ENCODE data around the gene RBMS1.
"Not testable (repeated sequence)": the region's sequence is repeated elsewhere in the genome, so short reads cannot be mapped to it uniquely, and the experiment has no call there.

RBMS1 gene

GRCh38 chr2:160380000-160380570, 113.5 kb downstream of the RBMS1 start:
- no peak for DNase-seq (ENCODE audit: low read depth)

- DNase-seq (ENCODE audit: low read depth) = no peak
Measured at GRCh38 chr2:160379399-160379798, 114.2 kb downstream of the RBMS1 start.

GRCh38 chr2:160377204-160377995, 116.2 kb downstream of the RBMS1 start:
- no peak for DNase-seq (ENCODE audit: low read depth)

GRCh38 chr2:160376576-160376975, 117.0 kb downstream of the RBMS1 start:
- DNase-seq (ENCODE audit: low read depth) = no peak

GRCh38 chr2:160375802-160376469, 117.7 kb downstream of the RBMS1 start:
- no peak for DNase-seq (ENCODE audit: low read depth)

GRCh38 chr2:160375037-160375436, 118.6 kb downstream of the RBMS1 start:
- no peak for DNase-seq (ENCODE audit: low read depth)

GRCh38 chr2:160373666-160374065, 119.9 kb downstream of the RBMS1 start:
- no peak for DNase-seq (ENCODE audit: low read depth)

- DNase-seq (ENCODE audit: low read depth) = no peak
Measured at GRCh38 chr2:160373263-160373662, 120.3 kb downstream of the RBMS1 start.

GRCh38 chr2:160372585-160372984, 121.0 kb downstream of the RBMS1 start:
- DNase-seq (ENCODE audit: low read depth) = no peak

GRCh38 chr2:160372010-160372356, 121.6 kb downstream of the RBMS1 start:
- no peak for DNase-seq (ENCODE audit: low read depth)

GRCh38 chr2:160371251-160372009, 122.2 kb downstream of the RBMS1 start:
- no peak for DNase-seq (ENCODE audit: low read depth)

GRCh38 chr2:160368988-160369930, 124.3 kb downstream of the RBMS1 start:
- no peak for DNase-seq (ENCODE audit: low read depth)

GRCh38 chr2:160367887-160368286, 125.7 kb downstream of the RBMS1 start:
- no peak for DNase-seq (ENCODE audit: low read depth)

GRCh38 chr2:160367139-160367538, 126.5 kb downstream of the RBMS1 start:
- not testable (repeated sequence) for DNase-seq (ENCODE audit: low read depth)

GRCh38 chr2:160366474-160366873, 127.1 kb downstream of the RBMS1 start:
- no peak for DNase-seq (ENCODE audit: low read depth)

GRCh38 chr2:160365716-160366367, 127.8 kb downstream of the RBMS1 start:
- DNase-seq (ENCODE audit: low read depth) = no peak

GRCh38 chr2:160364364-160364763, 129.2 kb downstream of the RBMS1 start:
- DNase-seq (ENCODE audit: low read depth) = no peak

GRCh38 chr2:160363961-160364360, 129.6 kb downstream of the RBMS1 start:
- DNase-seq (ENCODE audit: low read depth) = no peak

GRCh38 chr2:160363055-160363454, 130.6 kb downstream of the RBMS1 start:
- DNase-seq (ENCODE audit: low read depth) = no peak

- DNase-seq (ENCODE audit: low read depth) = no peak
Measured at GRCh38 chr2:160362541-160362940, 131.1 kb downstream of the RBMS1 start.

GRCh38 chr2:160362018-160362417, 131.6 kb downstream of the RBMS1 start:
- no peak for DNase-seq (ENCODE audit: low read depth)

Measured in HS-27A (cell line).